ENCODE measurements around the gene KLHDC10.
A peak's percentile ranks its signal among the peaks of the same experiment; 100 is the strongest.
"Not testable (repeated sequence)": the region's sequence is repeated elsewhere in the genome, so short reads cannot be mapped to it uniquely, and the experiment has no call there.

KLHDC10 gene

DNA sequence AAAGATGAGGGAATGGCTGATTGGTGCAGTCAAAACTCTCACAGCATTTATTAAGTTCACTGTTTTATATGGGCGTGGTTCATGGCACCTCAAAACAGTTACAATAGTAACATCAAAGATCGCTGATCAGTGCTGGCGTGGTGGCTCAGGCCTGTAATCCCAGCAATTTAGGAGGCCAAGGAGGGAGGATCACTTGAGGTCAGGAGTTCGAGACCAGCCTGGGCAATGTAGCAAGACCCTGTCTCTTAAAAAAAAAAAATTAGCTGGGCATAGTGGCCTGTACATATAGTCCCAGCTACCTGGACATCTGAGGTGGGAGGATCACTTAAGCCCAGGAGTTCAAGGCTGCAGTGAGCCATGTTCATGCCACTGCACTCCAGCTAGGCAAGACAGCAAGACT, 48.5 kb downstream of the KLHDC10 start:
- no peak for DNase-seq

GRCh38 chr7:130123501-130123900, 53.2 kb downstream of the KLHDC10 start:
- no peak for DNase-seq

- DNase-seq: no peak
These were observed 54.4 kb downstream of the KLHDC10 start for GRCh38 chr7:130124711-130125110.

GRCh38 chr7:130126840-130127239, 56.5 kb downstream of the KLHDC10 start:
- DNase-seq: not testable (repeated sequence)

DNA sequence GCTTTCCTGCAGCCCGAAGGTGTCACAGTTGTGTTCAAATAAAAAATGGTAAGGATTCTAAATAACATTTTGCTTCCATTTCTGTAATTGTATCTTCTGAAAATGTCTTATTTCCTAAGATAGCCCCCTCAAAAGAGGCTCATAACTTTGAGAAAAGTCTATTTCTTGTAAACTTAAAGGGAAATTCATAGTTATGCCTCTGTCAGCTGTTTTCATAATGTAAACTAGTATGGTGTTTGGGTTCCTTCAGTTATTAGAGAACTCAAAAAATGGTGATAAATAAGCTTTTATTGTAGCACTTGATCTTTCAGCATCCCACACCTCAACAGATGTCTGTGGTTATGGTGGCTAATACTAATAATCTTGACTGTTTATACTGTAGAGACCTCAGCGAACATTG, 57.1 kb downstream of the KLHDC10 start:
- no peak for DNase-seq

DNA sequence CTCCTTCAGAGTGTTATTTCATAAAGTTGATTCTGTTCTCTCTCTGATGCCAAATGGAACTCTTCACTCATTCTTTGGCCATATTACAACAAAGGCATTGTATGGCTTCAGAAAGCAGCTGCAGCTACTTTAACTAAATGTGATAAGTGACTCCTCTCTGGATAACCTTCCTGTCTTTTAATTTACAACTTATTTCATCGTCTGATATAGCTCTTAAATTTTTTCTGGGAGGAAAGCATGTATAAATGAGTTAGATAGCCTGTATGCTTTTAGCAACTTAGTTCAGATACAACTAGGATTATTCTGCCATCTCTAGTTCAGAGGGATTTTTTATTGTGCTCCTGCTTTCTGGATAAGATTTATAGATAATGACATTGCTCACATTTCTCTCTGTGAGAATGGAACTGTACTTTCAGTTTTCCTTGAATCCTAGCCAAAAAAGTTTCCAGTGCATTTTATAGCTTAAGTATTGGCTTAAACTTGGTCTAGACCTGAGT, 57.5 kb downstream of the KLHDC10 start:
- no peak for DNase-seq

DNA sequence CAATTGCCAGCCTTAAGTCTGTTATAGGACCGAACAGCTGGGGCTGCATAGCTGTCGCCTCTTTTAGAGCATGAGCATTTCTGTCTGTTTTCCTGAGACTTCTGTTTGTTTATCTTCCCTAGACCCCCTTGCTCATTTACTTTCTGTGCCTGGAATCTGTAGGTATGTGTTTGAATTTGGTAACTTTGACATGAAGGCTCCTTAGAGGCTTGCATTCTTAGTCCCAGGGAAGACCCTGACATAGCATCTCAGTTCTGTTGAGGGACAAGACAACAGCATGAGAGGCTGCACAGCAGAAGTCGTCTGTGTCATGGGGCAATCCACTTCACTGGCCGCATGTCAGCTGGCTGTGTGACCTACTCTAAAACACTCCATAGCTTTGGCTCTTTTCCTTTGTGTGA, 58.7 kb downstream of the KLHDC10 start:
- no peak for DNase-seq

DNA sequence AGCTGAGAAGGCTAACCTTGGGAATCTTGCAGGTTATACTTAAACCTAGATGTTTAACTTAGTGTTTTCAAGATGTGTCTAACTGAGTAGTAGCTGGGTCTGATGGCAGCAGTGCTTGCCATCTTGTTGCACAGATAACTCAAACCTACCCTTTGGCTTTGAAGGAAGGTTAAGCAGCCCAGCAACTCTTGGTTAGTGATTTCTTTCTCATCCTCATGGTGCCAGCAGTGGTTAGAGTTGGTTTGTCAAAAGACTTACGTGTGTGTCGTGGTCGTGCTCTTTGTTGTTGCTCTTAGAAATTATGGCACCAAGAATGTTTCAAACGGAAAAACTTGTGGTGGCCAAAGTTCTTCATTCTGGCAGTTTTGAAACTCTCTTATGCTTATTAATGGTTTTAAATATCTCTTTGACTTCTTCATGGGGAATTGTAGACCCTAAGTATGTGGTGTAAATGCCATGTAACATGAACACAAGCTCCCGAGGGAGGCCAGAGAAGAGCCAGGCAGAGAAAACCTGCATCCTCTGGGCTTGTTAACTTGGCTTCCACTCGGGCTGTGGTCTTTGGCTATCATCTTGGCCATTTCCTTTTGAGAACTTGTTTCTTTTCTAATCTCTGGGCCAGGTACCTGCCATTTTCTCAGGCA, 61.0 kb downstream of the KLHDC10 start:
- DNase-seq: no peak

- DNase-seq: no peak
These were observed 61.9 kb downstream of the KLHDC10 start for GRCh38 chr7:130131964-130132875.

- no peak for DNase-seq
These were observed 62.9 kb downstream of the KLHDC10 start for GRCh38 chr7:130133029-130133782.

DNA sequence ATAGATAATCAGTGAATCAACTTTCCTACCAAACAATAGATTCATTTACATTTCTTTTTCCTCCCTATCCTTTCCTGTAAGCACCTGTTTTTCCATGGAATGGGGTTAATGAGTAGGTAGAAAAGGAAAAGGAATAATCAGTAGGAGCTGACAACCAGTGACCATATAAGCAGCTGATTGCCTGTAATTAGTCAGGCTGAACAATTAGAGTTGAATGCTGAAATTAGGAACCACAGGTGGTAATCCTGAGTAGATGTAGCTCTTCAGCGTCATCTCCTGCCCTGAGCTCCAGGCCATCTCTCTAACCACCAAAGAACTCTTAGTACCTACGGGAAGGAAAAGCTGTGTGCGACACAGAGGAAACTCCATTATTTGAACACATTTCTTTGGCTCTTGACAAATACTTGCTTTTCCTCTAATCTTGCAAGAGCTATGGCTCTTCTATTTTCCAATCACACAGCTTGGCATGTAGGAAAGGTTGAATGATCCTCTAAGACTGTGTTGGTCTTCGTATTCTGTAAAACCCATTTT, 63.8 kb downstream of the KLHDC10 start:
- DNase-seq: no peak

GRCh38 chr7:130134726-130135125, 64.4 kb downstream of the KLHDC10 start:
- no peak for DNase-seq

GRCh38 chr7:130135208-130136205, 65.2 kb downstream of the KLHDC10 start:
- DNase-seq: no peak

GRCh38 chr7:130136579-130137167, 66.3 kb downstream of the KLHDC10 start:
- no peak for DNase-seq

GRCh38 chr7:130137207-130137606, 66.9 kb downstream of the KLHDC10 start:
- no peak for DNase-seq

DNA sequence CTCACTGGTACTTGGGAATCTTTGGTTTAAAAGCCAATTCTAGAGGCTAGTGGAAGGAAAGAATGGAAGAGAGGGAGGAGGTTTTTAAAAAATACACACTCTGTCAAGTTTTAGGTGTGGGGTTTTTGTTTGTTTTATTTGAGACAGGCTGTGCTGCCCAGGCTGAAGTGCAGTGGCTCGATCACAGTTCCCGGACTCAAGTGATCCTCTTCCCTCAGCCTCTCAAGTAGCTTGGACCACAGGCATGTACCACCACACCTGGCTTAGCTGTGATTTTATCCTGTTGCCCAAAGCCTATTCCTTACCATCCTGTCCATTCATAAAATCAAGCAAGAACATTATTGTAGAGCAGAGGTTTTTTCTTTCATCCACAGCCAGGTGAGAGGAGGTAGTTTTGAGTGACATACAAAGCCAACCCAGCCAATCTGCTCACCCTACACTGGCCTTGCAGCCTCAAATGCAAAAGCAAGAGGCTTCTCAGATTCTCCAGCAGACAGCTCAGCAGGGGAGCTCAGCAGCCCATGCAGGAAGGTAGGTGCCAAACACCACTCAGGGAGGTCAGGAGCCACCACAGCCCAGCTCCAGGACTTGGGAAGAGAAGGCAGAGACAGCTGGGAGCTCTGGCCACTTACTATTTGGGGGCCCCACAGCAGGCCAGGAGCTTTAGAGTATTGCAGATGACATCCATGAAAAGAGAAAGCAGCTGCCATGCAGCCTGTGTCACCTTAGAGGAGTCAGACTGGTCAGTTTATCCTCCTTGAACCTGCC, 69.0 kb downstream of the KLHDC10 start:
- DNase-seq: no peak

DNA sequence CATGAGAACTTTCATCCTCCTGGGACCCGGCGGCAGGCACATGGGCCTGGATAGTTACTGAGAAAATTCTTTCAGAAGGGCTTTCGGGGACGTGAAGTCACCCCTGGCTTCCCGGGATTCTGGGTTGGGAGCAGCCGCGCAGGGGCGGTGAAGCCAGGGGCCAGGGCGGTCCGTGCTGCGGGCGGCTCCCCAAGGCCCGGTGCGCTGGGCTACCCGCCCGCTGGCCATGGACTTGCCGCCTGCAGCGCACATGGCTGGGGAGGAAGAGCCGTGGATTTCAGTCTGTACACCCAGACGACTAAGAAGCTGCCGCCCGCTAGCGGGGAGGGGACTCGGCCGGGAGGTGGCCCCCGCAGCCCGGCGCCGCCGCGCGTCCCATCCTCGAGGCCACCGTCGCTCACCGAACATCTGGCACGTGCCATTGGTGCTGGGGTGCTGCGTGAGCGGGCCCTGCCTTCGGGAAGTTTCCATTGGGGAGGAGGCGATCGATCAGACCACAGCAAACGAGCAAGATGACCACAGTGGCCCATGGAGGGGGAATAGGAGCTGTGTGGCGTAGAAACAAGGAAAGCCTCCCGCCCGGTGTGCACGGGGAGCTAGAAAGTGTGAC, 70.3 kb downstream of the KLHDC10 start:
- DNase-seq: no peak

DNA sequence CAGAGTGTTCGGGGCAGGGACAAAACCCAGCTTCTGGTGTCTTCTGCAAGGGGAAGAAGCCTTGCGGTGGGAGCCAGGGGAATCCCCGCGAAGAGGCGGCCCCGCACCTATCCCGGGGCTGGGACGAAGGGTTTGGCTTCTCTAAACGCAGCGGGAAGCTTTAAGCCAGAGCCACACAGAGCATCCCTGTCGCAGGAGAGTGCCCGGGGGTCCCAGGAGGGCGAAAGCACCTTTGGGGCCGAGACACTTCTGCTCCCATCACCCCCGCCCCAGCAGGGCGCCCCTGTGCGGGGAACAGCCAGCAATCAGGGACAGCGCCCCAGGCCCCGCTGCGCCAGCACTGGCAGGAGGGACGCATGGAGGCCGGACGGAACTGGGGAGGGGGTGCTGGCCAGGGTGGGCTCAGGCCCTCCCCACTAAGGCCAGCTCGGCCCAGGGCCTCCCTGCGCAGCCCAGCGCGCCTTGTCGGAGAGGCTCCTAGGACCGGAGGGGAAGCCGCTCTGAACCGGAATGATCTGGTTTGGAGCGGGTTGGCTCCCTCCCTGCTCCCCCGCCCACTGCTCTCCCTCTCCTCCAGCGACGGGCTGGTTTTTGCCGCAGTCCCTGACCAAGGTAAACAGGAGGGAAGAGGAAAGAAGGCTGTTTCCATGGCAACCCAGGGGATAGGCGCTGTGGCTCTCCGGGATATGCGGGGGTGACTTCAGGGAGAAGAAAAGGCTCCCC, 71.0 kb downstream of the KLHDC10 start:
- peak; percentile 32 for DNase-seq

- no peak for DNase-seq
These were observed 71.7 kb downstream of the KLHDC10 start for GRCh38 chr7:130141884-130142653.

Measured in stimulated activated naive CD4-positive, alpha-beta T cell treated with Interleukin-2 at 50 U/mL for 16 hours (primary cell).